SK-N-SH (cell line): ENCODE measurements around the gene LMAN1L. TPM values are rescaled to one million over a fixed set of nuclear protein-coding genes. Genes with fewer than 3 reads are reported as not detected.

ENCODE experiments used
- CTCF ChIA-PET: fragments of 300-600, 350-600 bp; formaldehyde crosslinking; extraction: SDS; loops from one replicate; lab custom pipeline; 2021; lab: Yijun Ruan, JAX
- POLR2A ChIA-PET: fragments of 350-600 bp; sonication (Branson Sonifier 250); formaldehyde crosslinking; extraction: SDS; loops from one replicate; lab custom pipeline; 2020; ENCODE audit warnings: antibody characterized with exemption, inconsistent platforms; lab: Yijun Ruan, JAX
- DNase-seq: peaks from one replicate; pipeline ENCODE4 v3.0.0; 2012
- H2AFZ ChIP-seq: fragments of 200-600 bp; sonication (generic); 2 replicates; pipeline ENCODE4 v1.8.1; 2016; ENCODE audit warnings: antibody characterized with exemption, mild to moderate bottlenecking, low read depth
- H3F3A ChIP-seq: fragments of 200-600 bp; sonication (generic); replicated peaks from 2 replicates; pipeline ENCODE3; 2016; ENCODE audit warnings: antibody characterized with exemption, mild to moderate bottlenecking; ENCODE audit not compliant: insufficient read depth
- H3K27ac ChIP-seq, 2 experiments: fragments of 200-500 bp in 1 of 2; fragments of 200-600 bp in 1 of 2; sonication (Bioruptor generic) in 1 of 2; sonication (generic), shearing (Covaris generic) in 1 of 2; 2 replicates each; pipeline versions ENCODE4 v1.5.1 to v1.6.1; 2014 to 2016; ENCODE audit warnings: low read depth in 2 of 2, inconsistent platforms in 1 of 2, low read length in 1 of 2, mild to moderate bottlenecking in 1 of 2, mixed read lengths in 1 of 2
- H3K27me3 ChIP-seq: fragments of 200-600 bp; sonication (generic), shearing (Covaris generic); 2 replicates; pipeline ENCODE4 v1.6.1; 2016; ENCODE audit warnings: mixed run types; ENCODE audit not compliant: insufficient read depth
- H3K36me3 ChIP-seq, 2 experiments: fragments of 200-500 bp in 1 of 2; fragments of 200-600 bp in 1 of 2; sonication (Bioruptor generic) in 1 of 2; sonication (generic) in 1 of 2; replicated peaks in 1 of 2; 2 replicates each; pipeline versions ENCODE3 to v1.5.1; 2014 to 2016; ENCODE audit warnings: low read length in 1 of 2, mild to moderate bottlenecking in 1 of 2; ENCODE audit not compliant: insufficient read depth in 2 of 2, control insufficient read depth in 1 of 2
- H3K4me1 ChIP-seq, 2 experiments: fragments of 200-500 bp in 1 of 2; fragments of 200-600 bp in 1 of 2; sonication (Bioruptor generic) in 1 of 2; sonication (generic), shearing (Covaris generic) in 1 of 2; 2 replicates each; pipeline versions ENCODE4 v1.5.1 to v1.6.1; 2014 to 2016; ENCODE audit warnings: low read depth in 1 of 2, low read length in 1 of 2, mixed run types in 1 of 2; ENCODE audit not compliant: insufficient read depth in 2 of 2, control insufficient read depth in 1 of 2
- H3K4me2 ChIP-seq: fragments of 200-600 bp; sonication (generic), shearing (Covaris generic); 2 replicates; pipeline ENCODE4 v1.6.1; 2017; ENCODE audit warnings: mixed run types
- H3K4me3 ChIP-seq, 2 experiments: fragments of 200-500 bp in 1 of 2; fragments of 200-600 bp in 1 of 2; sonication (Bioruptor generic) in 1 of 2; sonication (generic), shearing (Covaris generic) in 1 of 2; 2 replicates each; pipeline versions ENCODE4 v1.5.1 to v1.8.1; 2014 to 2016; ENCODE audit warnings: low read depth in 2 of 2, inconsistent platforms in 1 of 2, low read length in 1 of 2, mild to moderate bottlenecking in 1 of 2, mixed read lengths in 1 of 2, moderate library complexity in 1 of 2
- H3K79me2 ChIP-seq: fragments of 200-600 bp; sonication (generic); 2 replicates; pipeline ENCODE4 v1.8.1; 2017; ENCODE audit warnings: mild to moderate bottlenecking; ENCODE audit not compliant: insufficient read depth
- H3K9ac ChIP-seq: fragments of 200-600 bp; sonication (generic); 2 replicates; pipeline ENCODE4 v1.6.1; 2017; ENCODE audit warnings: mixed run types
- H3K9me2 ChIP-seq: fragments of 200-600 bp; sonication (generic); 2 replicates; pipeline ENCODE4 v1.6.1; 2017; ENCODE audit warnings: mixed run types
- H3K9me3 ChIP-seq: fragments of 200-600 bp; sonication (generic); 2 replicates; pipeline ENCODE4 v1.6.1; 2017; ENCODE audit warnings: mixed run types, mild to moderate bottlenecking, moderate library complexity
- H4K20me1 ChIP-seq: fragments of 200-600 bp; sonication (generic); 2 replicates; pipeline ENCODE4 v1.6.1; 2017; ENCODE audit warnings: mild to moderate bottlenecking, mixed run types; ENCODE audit not compliant: insufficient read depth
- CTCF ChIP-seq: fragments of 200-600 bp; sonication (generic); IDR thresholded peaks from 2 replicates; pipeline ENCODE4 v1.6.1; 2017; ENCODE audit warnings: antibody characterized with exemption, mild to moderate bottlenecking, moderate library complexity
- ELF1 ChIP-seq: IDR thresholded peaks from 2 replicates; pipeline ENCODE4 v1.4.0; 2012
- EZH2phosphoT487 ChIP-seq: fragments of 200-600 bp; sonication (generic); IDR thresholded peaks from 2 replicates; pipeline ENCODE4 v1.6.1; 2017; ENCODE audit warnings: low read depth, mixed run types, mild to moderate bottlenecking, antibody characterized with exemption, moderate library complexity, borderline replicate concordance
- FOSL2 ChIP-seq: IDR thresholded peaks from 2 replicates; pipeline ENCODE4 v1.4.0; 2012; ENCODE audit warnings: low read depth, mild to moderate bottlenecking, moderate library complexity, borderline replicate concordance
- FOXJ3 ChIP-seq: sonication (generic); formaldehyde crosslinking; IDR thresholded peaks from 2 replicates; pipeline ENCODE4 v1.5.1; 2020; ENCODE audit warnings: mild to moderate bottlenecking, missing genetic modification reagents
- GABPA ChIP-seq: IDR thresholded peaks from 2 replicates; pipeline ENCODE4 v1.4.0; 2012; ENCODE audit warnings: low read depth, mild to moderate bottlenecking
- GATA2 ChIP-seq: sonication (generic); formaldehyde crosslinking; IDR thresholded peaks from 2 replicates; pipeline ENCODE4 v1.5.0; 2020; ENCODE audit warnings: mild to moderate bottlenecking, missing genetic modification reagents
- JUND ChIP-seq: IDR thresholded peaks from 2 replicates; pipeline ENCODE4 v1.4.0; 2012
- MAX ChIP-seq: IDR thresholded peaks from 2 replicates; pipeline ENCODE4 v1.4.0; 2012; ENCODE audit warnings: low read depth
- PBX3 ChIP-seq: IDR thresholded peaks from 2 replicates; pipeline ENCODE4; 2012
- POLR2AphosphoS5 ChIP-seq: IDR thresholded peaks from 2 replicates; pipeline ENCODE4 v1.6.1; 2012; ENCODE audit warnings: low read depth, low read length
- RCOR1 ChIP-seq: fragments of 150-350 bp; IDR thresholded peaks from 2 replicates; pipeline ENCODE4 v1.6.1; 2017; ENCODE audit warnings: antibody characterized with exemption, low read length
- REST ChIP-seq: IDR thresholded peaks from 2 replicates; pipeline ENCODE4 v1.6.1; 2012; ENCODE audit warnings: mild to moderate bottlenecking, low read depth, low read length, moderate library complexity
- SIN3A ChIP-seq: IDR thresholded peaks from 2 replicates; pipeline ENCODE4 v1.6.1; 2012; ENCODE audit warnings: low read depth, mild to moderate bottlenecking, low read length, moderate library complexity, borderline replicate concordance
- TCF12 ChIP-seq: IDR thresholded peaks from 2 replicates; pipeline ENCODE4 v1.4.0; 2012
- USF1 ChIP-seq: IDR thresholded peaks from 2 replicates; pipeline ENCODE4 v1.4.0; 2012; ENCODE audit warnings: low read depth, borderline replicate concordance
- USF2 ChIP-seq: fragments of 150-350 bp; IDR thresholded peaks from 2 replicates; pipeline ENCODE4 v1.6.1; 2017; ENCODE audit warnings: antibody characterized with exemption, low read length, low read depth, borderline replicate concordance
- ZBTB33 ChIP-seq: IDR thresholded peaks from 2 replicates; pipeline ENCODE4 v1.4.0; 2012; ENCODE audit warnings: low read depth, borderline replicate concordance
- WGBS: methylation state at CpG from one replicate; pipeline ENCODE4 v1.1.6; 2017; ENCODE audit warnings: low lambda C conversion rate; 5-methylcytosine and 5-hydroxymethylcytosine counted together
- polyA plus RNA-seq, 3 experiments: library from polyadenylated mRNA; depleted of rRNA; stranded (reverse); fragments of >200 nt; gene quantifications; 2 replicates each; pipeline ENCODE4 v1.2.3, GENCODE V29; 2012

The LMAN1L gene
- polyA plus RNA-seq, 1 of the 3 experiments (the other 2 are of a cell fraction): 0.02 TPM

GRCh38 chr15:74837482-74838136, 25.0 kb downstream of the LMAN1L start:
- Histone ChIP-seq H3K4me3 (no peak overlapping the region), H2AFZ (no peak overlapping the region), H3K9ac (no peak overlapping the region), H3K4me1 (peaks cover 0 to 9% of the 10 kb centered on the region in 2 experiments; a peak in 2 of 4 replicates), H3K27ac (no peak overlapping the region), H3K9me2 (no peaks in the 10 kb centered on the region), H4K20me1 (no peaks in the 10 kb centered on the region), H3K36me3 (peaks cover 0 to 31% of the 10 kb centered on the region in 2 experiments), H3K9me3 (no peaks in the 10 kb centered on the region), H3K4me2 (no peak overlapping the region)
- POLR2A ChIA-PET: no interaction called here
- 92% methylated on average over 14 of the region's 15 CpGs for WGBS
- CTCF ChIA-PET: interaction anchor here (0.9 to 10.8 kb wide), 11 partner anchors 10 to 216 kb away, joined by 3 to 95 read pairs (median 4); partner anchors contain the start of gene CSK
- TF ChIP-seq EZH2phosphoT487 (no peak), POLR2AphosphoS5 (no peak), JUND (no peak), USF2 (no peak), REST (no peak), TCF12 (no peak), SIN3A (no peak), FOSL2 (no peak), MAX (no peak), USF1 (no peak), PBX3 (no peak), GABPA (no peak), RCOR1 (no peak), ZBTB33 (no peak), FOXJ3 (no peak), GATA2 (CRISPR knock-in tag) (no peak), ELF1 (no peak), CTCF (no peak)
- TF ChIP-seq, all 33 proteins: peak for 0
- no peaks in the 10 kb centered on the region for H3K27me3 ChIP-seq
- DNase-seq: no peak
- no peaks in the 10 kb centered on the region for H3F3A ChIP-seq
- H3K79me2 ChIP-seq: no peaks in the 10 kb centered on the region
